ENCODE data around the gene CAMK2A.

CAMK2A gene

DNA sequence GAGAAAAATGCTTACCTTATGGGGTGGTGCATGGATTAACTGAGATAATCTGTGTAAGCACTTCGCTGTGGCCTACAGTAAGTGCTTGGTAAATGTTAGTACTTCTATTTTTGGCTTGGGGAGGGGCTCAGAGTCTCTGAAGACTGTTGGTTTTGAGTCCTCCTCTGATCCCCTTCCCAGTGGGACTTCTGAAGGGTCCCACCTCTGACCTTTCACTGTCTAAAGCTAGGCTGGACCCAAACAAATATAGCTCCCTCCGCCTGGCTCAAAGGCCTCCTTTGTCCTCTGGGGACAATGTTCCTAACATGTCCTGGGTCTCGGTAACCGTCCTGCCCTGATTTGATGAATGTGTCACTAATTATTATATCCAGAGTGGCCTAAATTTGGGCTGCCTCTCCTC is 34.8 kb downstream of the CAMK2A start:
- H3K27me3 ChIP-seq (ENCODE audit: insufficient read depth, poor library complexity, severe bottlenecking): no peaks in the 10 kb centered on the region
- TF ChIP-seq, protein P1, sequence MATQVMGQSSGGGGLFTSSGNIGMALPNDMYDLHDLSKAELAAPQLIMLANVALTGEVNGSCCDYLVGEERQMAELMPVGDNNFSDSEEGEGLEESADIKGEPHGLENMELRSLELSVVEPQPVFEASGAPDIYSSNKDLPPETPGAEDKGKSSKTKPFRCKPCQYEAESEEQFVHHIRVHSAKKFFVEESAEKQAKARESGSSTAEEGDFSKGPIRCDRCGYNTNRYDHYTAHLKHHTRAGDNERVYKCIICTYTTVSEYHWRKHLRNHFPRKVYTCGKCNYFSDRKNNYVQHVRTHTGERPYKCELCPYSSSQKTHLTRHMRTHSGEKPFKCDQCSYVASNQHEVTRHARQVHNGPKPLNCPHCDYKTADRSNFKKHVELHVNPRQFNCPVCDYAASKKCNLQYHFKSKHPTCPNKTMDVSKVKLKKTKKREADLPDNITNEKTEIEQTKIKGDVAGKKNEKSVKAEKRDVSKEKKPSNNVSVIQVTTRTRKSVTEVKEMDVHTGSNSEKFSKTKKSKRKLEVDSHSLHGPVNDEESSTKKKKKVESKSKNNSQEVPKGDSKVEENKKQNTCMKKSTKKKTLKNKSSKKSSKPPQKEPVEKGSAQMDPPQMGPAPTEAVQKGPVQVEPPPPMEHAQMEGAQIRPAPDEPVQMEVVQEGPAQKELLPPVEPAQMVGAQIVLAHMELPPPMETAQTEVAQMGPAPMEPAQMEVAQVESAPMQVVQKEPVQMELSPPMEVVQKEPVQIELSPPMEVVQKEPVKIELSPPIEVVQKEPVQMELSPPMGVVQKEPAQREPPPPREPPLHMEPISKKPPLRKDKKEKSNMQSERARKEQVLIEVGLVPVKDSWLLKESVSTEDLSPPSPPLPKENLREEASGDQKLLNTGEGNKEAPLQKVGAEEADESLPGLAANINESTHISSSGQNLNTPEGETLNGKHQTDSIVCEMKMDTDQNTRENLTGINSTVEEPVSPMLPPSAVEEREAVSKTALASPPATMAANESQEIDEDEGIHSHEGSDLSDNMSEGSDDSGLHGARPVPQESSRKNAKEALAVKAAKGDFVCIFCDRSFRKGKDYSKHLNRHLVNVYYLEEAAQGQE (IDR thresholded peaks at IDR 0.05; ENCODE audit: insufficient replicate concordance, low read depth): no peak
- no peak for TF ChIP-seq GABPA (IDR thresholded peaks at IDR 0.05; ENCODE audit: low read depth)
- no peak overlapping the region for H3K27ac ChIP-seq (replicated peaks)
- H3K4me3 ChIP-seq (replicated peaks; ENCODE audit: insufficient read depth, low read length): no peak overlapping the region
- DNase-seq (ENCODE audit: low read depth in 1 of 2, low spot score in 1 of 2): no peak

DNA sequence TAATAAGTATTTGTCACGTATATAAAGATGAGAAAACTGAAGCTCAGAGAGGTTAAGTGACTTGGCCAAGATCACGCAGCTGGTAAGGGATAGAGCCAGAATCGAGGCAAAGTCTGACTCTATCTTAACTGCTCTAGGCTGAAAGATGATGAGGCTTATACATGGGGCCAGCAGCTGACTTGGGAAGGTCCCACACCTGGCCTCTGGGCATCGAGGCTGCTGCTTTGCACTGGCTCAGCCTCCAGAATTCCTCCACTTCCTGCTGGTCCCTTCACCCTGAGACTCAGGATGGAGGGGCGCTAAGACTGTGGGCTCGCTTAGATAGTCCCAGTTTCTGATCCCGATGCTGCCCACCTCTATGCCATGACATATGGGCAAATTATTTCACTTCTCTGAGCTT is 35.2 kb downstream of the CAMK2A start:
- H3K4me3 ChIP-seq (replicated peaks; ENCODE audit: insufficient read depth, low read length): no peak overlapping the region
- H3K27me3 ChIP-seq (ENCODE audit: insufficient read depth, poor library complexity, severe bottlenecking): no peaks in the 10 kb centered on the region
- no peak for DNase-seq (ENCODE audit: low read depth in 1 of 2, low spot score in 1 of 2)
- H3K27ac ChIP-seq (replicated peaks): no peak overlapping the region
- TF ChIP-seq, protein P1 (IDR thresholded peaks at IDR 0.05; ENCODE audit: insufficient replicate concordance, low read depth): no peak
- no peak for TF ChIP-seq SPI1 (IDR thresholded peaks at IDR 0.05; ENCODE audit: borderline replicate concordance, low read depth)
- TF ChIP-seq GABPA (IDR thresholded peaks at IDR 0.05; ENCODE audit: low read depth): no peak
- TF ChIP-seq, protein P2, sequence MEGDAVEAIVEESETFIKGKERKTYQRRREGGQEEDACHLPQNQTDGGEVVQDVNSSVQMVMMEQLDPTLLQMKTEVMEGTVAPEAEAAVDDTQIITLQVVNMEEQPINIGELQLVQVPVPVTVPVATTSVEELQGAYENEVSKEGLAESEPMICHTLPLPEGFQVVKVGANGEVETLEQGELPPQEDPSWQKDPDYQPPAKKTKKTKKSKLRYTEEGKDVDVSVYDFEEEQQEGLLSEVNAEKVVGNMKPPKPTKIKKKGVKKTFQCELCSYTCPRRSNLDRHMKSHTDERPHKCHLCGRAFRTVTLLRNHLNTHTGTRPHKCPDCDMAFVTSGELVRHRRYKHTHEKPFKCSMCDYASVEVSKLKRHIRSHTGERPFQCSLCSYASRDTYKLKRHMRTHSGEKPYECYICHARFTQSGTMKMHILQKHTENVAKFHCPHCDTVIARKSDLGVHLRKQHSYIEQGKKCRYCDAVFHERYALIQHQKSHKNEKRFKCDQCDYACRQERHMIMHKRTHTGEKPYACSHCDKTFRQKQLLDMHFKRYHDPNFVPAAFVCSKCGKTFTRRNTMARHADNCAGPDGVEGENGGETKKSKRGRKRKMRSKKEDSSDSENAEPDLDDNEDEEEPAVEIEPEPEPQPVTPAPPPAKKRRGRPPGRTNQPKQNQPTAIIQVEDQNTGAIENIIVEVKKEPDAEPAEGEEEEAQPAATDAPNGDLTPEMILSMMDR (IDR thresholded peaks at IDR 0.05; ENCODE audit: insufficient read depth, low read length): no peak
- no peak for TF ChIP-seq POLR2AphosphoS5 (IDR thresholded peaks at IDR 0.05; ENCODE audit: low read depth)

DNA sequence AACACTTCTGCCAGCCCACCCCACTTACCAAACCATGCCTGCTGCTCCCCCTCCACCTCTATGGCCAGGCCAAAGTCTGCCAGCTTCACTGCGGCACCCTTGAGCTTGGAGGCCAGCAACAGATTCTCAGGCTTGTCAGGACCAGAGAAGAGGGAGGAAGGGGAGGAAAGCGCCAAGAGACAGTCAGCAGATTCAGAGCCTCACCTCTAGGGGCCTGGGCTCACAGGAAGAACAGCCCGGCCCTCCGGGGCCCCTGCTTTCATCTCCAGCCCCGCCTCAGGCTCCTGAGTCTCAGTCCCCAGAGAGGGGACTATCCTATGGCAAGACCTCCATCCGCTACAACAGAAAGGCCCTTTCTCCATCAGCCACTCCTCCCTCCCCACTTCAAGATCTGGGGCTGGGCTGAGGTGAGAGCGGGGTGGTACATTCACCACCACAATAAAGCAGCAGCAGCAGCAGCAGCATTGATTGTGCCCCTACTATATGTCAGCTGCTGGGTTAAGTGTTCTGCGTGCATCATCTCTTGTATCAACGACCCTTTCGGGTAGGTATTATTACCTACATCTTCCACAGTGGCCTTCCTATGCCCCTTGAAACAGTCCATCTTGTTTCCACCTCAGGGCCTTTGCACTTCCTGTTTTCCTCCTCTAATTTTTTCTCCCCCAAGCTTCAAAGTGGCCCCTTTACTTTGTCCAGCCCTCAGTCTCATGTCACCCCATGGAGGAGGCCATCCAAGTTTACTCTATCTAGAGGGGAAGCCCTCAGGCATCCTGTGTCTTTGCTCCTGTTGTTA is 36.0 kb downstream of the CAMK2A start:
- H3K27ac ChIP-seq (replicated peaks): no peak overlapping the region
- no peak overlapping the region for H3K4me3 ChIP-seq (replicated peaks; ENCODE audit: insufficient read depth, low read length)
- no peak for DNase-seq (ENCODE audit: low read depth in 1 of 2, low spot score in 1 of 2)
- no peaks in the 10 kb centered on the region for H3K27me3 ChIP-seq (ENCODE audit: insufficient read depth, poor library complexity, severe bottlenecking)
- TF ChIP-seq SPI1 (IDR thresholded peaks at IDR 0.05; ENCODE audit: borderline replicate concordance, low read depth) (peak; percentile 24; the same call in 1 of the 2 replicates), GABPA (IDR thresholded peaks at IDR 0.05; ENCODE audit: low read depth) (no peak), POLR2AphosphoS5 (IDR thresholded peaks at IDR 0.05; ENCODE audit: low read depth) (no peak)
- TF ChIP-seq, protein P2 (IDR thresholded peaks at IDR 0.05; ENCODE audit: insufficient read depth, low read length): no peak
- TF ChIP-seq, protein P1 (IDR thresholded peaks at IDR 0.05; ENCODE audit: insufficient replicate concordance, low read depth): no peak
